SH-SY5Y (cell line): ENCODE data around the gene C1RL.

ENCODE experiments used
- GATA2 ChIP-seq: IDR thresholded peaks from 2 replicates; pipeline ENCODE4 v1.6.1; 2011; ENCODE audit warnings: mild to moderate bottlenecking, low read depth, low read length
- GATA3 ChIP-seq: IDR thresholded peaks from 2 replicates; pipeline ENCODE4 v1.6.1; 2011; ENCODE audit warnings: low read depth, mild to moderate bottlenecking, low read length, moderate library complexity

C1RL gene

DNA sequence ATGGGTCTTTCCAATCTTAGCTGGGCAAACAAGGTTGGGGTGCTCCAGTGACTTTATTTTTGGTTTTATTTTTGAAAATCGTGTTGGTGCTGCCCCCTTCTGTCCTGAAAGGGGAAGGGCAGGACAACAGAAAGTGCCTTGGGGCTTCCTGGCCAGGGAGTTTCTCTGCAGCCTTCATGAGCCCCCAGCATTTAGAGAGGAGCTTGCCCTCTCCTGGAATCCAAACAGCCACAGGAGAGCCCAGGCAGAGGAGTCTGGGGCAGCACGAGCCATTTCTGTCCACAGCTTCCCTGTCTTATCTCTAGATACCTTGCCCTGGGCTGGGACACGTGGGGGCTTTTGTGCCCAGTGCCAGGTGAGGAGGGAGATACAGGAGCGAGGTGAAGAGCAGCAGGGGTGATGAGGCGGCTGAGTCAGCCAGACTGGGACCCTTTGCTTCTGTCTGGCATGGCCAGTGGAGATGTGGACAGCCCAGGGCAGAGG, 4.4 kb upstream of the C1RL start:
- no peak for TF ChIP-seq GATA2
- TF ChIP-seq GATA3: no peak

DNA sequence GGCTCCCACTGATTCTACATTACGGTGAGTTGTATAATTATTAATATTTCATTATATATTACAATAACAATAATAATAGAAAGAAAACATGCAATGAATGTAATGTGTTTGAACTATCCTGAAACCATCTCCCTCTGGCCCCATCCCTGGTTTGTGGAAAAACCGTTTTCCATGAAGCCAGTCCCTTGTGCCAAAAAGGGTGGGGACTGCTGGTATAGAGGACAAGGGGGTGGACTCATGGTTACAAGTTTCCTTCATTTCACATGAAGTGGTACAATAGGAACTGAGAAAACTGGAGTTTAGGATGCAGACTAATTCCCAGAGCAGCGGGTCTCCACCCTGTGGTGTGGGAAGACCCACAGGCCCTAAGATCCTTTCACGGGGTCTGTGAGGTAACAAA, 3.0 kb upstream of the C1RL start:
- no peak for TF ChIP-seq GATA2

DNA sequence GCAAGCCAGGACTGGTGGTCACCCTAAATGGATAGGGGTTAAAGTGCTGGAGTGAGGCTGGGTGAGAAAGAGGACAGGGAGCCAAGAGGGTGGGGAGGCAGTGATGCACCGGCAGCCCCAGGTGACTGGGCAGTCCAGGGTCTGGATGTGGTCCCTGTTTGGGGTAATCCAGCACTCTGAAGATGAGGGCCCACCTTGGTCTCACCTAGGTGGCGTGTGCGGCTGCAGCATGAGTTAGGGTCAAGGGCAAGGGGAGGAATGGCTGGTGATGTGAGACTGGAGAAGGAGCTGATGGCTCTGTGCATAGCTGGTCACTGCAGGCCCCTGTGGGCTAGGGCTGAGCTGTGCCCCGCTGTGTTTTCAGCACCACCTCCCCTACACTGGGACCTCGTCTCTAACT, 1.6 kb upstream of the C1RL start:
- TF ChIP-seq GATA2 (no peak), GATA3 (no peak)

DNA sequence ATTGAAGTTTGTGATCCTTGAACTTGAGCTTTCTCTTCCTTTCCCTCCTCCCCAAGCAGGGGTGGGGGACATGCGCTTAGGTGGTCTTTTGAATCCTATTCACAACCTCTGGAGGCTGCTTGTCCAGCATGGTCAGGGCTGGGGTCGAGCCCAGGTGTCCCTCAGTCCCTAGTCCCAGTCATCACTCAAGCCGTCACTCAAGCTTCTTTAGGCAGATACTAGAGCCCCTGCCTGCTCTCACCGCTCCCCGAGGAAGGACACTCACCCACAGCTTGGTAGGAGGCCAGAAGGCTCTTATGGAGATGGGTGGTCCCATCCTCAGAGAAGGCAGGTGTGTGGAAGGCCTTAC, 532 bp upstream of the C1RL start:
- TF ChIP-seq GATA2 (no peak), GATA3 (no peak)

DNA sequence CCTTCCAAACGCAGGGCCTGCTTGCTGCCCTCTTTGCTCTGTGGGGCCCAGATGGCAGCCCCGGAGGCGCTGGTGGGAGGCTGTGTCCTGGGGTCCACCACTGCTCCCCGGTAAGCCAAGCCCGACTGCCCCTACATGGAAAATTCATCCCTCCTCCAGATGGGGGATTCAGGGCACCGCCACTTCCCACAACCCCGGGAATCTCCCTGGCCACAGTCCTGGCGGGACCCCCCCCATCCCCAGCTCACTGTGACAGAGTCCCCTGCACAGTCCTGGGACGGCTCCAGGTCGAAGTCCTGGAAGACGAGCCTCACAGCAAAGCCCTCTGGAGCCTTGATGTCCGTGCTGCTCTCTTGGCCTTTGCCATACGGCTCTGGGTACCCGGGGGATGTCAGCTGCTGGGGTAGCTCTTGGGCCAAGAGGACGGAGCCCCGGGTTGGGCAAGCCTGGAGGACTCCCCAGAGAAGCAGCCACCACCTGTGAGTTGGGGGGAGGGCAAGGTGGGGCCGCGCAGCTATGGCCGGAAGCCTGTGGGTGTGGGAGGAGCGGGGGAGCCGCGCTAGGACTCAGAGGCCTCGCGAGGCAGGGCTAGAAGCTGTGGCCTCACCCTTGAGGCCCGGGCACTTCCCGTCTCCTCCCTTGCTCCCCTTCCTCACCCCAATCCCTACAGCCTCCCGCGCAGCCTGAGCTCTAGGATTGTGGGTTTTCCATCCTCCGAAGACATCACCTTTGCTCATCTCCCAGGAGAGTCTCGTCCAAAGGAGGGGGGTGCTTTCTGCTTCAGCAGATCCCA, 815 bp downstream of the C1RL start:
- no peak for TF ChIP-seq GATA3
- TF ChIP-seq GATA2: no peak

DNA sequence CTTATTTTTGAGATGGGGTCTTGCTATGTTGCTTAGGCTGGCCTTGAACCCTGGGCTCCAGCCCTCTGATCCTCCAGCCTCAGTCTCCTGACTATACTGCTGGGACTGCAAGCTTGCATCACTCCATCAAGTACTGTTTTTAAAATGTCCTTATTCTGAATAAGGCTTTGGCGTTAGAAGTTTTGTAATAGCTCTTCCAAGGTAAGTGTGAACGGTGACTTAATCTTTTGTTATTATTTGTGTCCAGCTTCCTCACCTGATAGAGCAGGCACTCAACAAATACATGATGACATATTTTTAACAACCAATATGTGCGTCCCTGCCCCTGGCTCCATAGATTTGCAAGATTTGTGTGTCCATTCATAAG, 1.4 kb downstream of the C1RL start:
- no peak for TF ChIP-seq GATA3
- no peak for TF ChIP-seq GATA2

DNA sequence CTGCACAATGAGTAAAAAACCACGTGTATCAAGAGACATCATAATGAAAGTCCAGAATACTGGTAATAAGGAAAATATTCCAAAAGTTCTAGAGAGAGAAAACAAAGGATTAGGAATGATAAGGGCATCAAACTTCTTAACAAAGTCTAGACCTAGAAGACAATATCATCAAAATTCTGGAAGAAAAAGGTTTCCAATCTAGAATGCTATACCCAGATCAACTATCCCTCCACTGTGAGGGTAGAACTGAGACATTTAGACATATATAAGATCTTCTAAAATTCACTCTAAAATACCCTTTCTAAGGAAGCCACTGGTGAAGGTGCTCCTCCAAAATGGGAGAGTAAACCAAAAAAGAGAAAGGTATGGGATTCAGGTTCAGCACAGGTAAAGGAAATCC, 2.9 kb downstream of the C1RL start:
- no peak for TF ChIP-seq GATA2
- no peak for TF ChIP-seq GATA3

DNA sequence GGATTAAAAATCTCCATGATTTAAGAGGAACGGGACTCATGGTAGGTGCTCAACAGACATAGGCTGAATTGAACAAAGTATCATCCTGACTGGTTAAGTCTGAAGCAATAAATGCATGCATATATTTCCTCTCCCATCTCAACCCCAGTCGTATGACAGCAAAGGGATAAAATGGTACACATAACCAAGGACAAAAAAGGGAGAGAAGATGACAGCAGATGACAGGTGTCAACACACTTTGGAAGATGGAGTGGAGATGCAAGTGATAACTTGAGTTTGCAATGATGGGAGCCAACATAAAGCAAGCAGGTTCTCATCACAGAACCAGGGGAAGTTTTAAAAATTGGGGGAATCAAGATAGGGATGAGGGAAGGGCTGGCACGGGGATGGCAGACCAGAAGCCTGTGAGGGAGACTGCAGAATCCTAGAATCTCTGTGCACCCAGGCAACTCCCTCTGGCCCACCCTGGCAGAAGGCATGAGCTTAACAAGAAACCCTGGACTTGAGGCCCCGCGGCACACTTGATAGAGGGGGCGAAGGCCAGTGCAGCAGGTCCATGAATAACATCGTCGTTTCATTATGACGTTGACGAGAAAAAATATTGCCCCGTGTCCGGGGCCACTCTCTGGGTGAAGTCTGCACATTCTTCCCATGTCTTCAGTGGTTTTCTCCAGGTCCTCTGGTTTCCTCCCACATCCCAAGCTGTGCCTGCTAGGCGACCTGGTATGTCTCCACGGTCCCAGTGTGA, 5.0 kb downstream of the C1RL start:
- TF ChIP-seq GATA2: no peak
- TF ChIP-seq GATA3: no peak

DNA sequence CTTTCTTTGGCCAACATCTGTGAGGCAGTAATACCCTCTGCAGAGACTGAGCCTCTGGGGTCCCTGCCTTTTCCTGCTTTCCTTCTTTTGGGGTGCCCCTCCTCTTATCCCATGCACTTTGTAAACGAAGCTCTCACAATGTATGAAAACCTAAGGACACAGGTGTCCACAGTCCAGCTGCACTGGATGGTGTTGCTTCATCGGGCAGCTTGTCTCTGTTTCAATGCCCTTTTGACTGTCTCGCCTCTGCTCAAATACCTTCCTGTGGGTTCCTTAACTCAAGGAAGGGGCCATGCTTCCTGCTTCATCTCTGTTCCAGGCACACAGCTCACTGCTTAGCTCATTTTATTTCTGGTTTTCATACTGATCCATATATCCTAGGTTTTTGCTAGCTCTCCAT, 6.4 kb downstream of the C1RL start:
- TF ChIP-seq GATA2: no peak
- TF ChIP-seq GATA3: no peak

DNA sequence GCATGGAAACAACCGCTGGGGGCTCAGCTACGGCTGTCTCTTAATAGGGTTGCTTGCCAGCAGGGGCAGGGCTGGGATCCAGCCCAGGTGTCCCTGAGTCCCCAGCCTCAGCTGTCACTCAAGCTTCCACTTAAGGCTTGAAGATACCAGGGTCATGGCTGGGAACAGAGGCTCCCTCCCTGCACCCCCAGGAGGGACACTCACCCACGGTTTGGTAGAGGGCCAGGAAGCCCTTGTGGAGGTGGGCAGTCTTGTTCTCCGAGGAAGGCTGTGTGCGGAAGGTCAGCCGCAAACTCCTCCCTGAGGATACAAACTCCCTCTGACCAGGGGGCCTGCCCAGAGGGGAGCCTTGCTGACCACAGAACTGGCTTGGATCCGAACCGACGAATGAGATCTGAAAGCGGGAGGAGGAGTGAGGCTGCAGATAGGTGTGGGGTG, 7.3 kb downstream of the C1RL start:
- TF ChIP-seq GATA3: no peak
- no peak for TF ChIP-seq GATA2

DNA sequence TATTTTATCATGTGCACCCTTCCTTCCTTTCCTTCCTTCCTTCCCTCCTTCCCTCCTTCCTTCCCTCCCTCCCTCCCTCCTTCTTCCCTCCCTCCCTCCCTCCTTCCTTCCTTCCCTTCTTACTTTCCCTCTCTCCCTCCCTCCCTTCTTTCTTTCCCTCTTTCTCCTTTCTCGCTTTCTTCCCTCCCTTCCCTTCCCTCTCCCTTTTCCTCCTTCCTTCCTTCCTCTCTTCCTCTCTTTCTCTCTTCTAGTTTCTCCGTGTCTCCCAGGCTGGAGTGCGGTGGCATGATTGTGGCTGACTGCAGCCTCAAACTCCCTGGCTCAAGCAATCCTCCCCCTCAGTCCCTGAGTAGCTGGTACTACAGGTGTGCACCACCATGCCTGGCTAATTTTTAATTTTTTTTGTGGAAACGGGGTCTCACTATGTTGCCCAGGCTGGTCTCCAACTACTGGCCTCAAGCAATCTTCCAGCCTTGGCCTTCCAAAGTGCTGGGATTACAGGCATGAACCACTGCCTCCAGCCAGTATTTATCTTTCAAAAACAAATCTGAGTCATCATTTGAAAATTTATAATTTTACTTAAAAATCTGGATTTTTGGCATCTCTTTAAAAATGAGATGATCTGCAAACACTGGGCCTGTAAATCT, 7.8 kb downstream of the C1RL start:
- TF ChIP-seq GATA2: no peak
- no peak for TF ChIP-seq GATA3

DNA sequence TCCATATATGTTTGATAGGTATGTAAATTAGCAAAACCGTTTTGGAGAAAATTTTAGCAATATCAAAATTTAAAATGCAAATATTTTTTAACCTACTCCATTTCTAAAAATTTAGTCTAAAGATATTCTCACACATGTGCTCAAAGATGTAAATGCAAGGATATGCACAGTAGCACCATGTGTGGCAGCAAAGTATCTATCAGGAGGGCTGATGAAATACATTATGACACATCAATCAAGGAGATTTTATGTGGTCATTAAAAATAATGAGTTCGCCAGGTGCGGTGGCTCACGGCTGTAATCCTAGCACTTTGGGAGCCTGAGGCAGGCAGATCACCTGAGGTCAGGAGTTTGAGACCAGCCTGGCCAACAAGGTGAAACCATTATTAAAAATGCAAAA, 8.8 kb downstream of the C1RL start:
- TF ChIP-seq GATA3: no peak
- no peak for TF ChIP-seq GATA2

DNA sequence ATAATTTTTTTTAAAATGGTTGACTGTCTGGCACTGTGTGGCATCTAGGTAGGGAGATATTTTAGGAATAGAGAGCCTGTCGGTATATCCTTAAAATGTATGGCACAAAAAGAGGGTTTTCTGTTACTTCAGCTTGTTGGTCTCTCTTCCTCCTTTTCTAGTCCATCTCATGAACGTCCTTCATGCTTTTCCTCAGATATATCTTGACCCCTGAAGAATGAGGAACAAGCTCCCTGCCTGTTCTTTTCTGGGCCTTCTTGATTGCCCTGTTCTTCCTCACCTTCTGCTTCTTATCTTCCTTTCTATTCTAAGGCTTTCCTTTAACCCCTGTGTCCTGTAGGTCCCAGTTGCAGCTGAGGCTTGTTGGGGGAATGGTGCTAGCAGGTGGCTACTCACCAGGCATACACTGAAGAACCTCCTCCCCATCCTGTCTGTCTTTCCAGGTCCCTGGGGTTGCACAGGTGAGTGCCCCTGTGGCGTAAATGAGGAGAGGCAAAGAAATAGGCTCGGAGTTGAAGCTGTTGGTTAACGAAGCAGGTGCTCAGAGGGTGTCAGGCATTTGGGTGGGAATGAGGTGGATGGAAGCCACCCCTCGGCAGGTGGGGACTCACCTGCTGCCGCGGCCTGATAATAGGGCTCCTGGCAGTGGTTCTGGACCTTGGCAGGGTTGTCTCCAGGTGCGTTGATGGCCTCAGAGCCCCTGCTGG, 9.6 kb downstream of the C1RL start:
- TF ChIP-seq GATA2 (no peak), GATA3 (no peak)

DNA sequence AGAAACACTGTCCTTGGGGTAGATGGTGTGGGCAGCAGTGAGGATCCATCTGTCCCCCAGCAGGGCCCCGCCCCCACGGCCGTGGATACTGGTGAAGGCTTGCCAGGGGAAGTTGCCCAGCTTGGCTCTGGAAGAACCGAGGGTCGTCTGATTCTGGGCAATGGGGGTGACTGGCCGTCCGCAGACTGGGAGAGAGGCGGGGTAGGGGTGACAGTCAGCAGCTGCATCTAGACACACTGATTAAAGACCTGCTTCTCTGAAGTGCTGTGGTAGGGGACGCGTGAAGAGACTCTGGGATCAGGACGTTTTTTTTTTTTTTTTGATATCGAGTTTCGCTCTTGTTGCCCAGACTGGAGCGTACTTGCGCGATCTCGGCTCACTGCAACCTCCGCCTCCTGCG, 12.0 kb downstream of the C1RL start:
- TF ChIP-seq GATA3: no peak
